ENCODE measurements around the gene PAPPA2.

DNA sequence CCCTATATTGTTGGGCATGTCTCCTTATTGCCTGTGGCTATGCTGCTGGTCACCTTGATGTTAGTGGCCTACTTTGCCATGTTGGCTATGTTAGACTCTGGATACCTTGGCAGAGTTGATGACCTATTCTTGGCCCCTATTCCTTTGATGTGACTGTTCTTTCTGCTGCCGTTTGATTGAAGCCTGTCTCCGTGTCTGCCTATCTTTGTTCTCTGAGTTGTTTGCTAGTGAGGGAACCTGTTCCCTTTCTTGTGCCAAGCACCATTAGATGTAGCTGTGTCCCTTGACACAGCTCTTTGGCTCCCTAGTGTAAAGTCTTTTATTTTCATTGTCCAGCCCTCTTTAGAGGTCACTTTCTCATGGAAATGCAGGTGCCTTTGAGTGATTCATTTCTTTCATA lies 28.7 kb upstream of the PAPPA2 start:
- no peak for TF ChIP-seq EP300 (IDR thresholded peaks at IDR 0.05; ENCODE audit: low read depth)
- TF ChIP-seq POLR2A (IDR thresholded peaks at IDR 0.05): no peak
- no peak for TF ChIP-seq POLR2AphosphoS5 (IDR thresholded peaks at IDR 0.05)

Measured in transverse colon (tissue), 3 donors.